ENCODE data around the gene ENOPH1.

Gene ENOPH1

GRCh38 chr4:82510216-82510615 lies 79.8 kb downstream of the ENOPH1 start:
- no peak for DNase-seq (ENCODE audit: low spot score)
